Umbilical cord (tissue), 2 donors: Measurements from ENCODE around the gene CTXN3. TPM values are rescaled to one million over a fixed set of nuclear protein-coding genes. Genes with fewer than 3 reads are reported as not detected.

Source experiments
- DNase-seq: peaks from one replicate; pipeline ENCODE4 v3.0.0-alpha.2; 2015; ENCODE audit warnings: low spot score
- total RNA-seq: library from RNA; depleted of rRNA; stranded (reverse); fragments of >200 nt; gene quantifications from one replicate; pipeline ENCODE4 v1.2.3, GENCODE V29; 2014; ENCODE audit warnings: low replicate concordance; ENCODE audit not compliant: insufficient read depth

CTXN3 gene
- total RNA-seq, 1 donor from 2014 or later = 2.6 TPM

DNA sequence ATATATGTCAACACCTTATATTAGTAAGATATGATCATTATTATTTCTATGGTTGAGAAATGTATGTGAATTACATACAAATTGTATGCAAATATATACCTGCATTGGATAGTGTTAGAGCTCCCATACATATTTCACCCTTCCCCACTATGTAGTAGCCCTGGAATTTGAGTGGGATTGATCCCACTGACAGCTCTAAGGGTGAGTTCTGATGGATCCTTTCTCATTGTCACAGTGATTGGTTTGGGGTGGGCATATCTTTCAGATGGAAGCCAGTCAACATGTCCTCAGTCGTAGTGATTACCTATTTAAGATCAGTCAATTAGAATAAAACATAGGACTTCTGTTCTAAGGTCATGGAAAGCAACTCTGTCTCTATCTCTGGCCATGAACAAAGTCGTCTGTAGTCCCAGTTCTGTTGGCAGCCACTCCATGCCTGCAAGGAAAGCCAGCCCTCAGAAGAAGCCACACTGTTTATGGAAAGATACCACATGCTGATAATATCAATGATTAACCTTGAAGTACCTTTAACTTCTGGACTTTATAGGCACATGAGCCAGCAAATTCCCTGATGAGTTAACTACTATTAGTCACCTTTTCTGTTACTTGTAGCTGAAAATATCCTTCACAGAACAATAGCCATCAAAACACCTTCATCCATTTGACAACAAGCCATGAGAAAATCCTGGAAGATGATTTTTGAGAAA is 49.2 kb downstream of the CTXN3 start:
- DNase-seq = no peak

GRCh38 chr5:127699416-127699815 is 50.5 kb downstream of the CTXN3 start:
- DNase-seq = no peak

DNA sequence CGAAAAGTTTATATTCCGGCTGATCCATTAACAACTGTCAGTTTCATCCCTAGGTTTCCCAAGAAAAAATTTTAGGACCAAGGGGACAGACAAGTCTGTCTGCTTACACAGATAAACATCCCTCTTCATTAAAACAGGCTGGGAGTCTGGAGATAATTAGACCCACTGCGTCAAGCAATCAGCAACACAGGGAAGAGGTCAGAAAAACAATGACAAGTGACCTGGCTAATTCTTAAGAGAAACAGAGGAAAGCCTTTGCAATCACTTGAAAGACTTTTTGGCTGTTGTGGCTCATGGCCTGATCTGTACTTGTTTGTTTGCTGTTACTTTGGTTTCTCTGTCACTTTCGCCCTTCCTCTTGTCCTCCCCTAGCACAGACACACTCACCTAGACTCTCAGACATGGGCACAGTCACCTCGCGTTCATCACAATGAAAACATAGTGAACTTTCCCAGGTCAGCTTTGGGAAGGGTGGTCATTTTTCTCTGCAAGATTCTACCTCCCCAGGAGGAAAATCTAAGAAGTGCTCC is 51.4 kb downstream of the CTXN3 start:
- DNase-seq = no peak

GRCh38 chr5:127702434-127702833 is 53.6 kb downstream of the CTXN3 start:
- no peak for DNase-seq

DNA sequence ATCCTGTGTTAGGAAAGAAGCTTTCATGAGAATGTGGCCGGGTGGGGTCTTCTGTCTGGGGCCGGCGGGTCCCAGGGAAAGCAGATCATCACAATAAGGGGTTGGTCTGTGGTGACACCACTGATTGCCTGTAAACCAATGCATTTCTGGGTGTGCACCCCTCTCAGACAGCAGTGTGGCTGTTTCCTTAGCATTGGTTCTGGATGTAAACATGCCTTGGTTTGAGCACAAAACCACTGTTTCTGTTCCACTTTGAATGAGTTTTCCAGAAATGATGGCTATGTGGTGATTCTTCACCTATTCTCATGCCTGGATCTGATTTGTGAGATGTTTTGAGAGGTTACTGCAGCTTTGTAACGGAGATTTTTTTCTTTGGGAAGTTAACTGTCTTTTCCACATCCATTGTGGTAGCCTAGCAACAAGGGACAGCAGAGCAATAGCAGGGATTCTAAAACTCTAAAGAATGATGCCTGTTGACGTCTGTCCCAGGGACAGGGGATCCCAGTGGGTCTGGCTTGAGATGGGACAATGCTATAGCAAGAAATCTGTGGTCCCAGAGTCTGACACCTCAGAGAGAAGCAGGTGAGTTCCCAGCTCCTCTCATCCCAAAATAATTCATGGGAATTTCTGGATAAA is 54.2 kb downstream of the CTXN3 start, which contains the start of gene CCDC192:
Gene CCDC192 (plus strand): TSS at position 466 of the 636 bp plus-strand sequence. CDS start 55 bp downstream, at position 521.
- DNase-seq = no peak

DNA sequence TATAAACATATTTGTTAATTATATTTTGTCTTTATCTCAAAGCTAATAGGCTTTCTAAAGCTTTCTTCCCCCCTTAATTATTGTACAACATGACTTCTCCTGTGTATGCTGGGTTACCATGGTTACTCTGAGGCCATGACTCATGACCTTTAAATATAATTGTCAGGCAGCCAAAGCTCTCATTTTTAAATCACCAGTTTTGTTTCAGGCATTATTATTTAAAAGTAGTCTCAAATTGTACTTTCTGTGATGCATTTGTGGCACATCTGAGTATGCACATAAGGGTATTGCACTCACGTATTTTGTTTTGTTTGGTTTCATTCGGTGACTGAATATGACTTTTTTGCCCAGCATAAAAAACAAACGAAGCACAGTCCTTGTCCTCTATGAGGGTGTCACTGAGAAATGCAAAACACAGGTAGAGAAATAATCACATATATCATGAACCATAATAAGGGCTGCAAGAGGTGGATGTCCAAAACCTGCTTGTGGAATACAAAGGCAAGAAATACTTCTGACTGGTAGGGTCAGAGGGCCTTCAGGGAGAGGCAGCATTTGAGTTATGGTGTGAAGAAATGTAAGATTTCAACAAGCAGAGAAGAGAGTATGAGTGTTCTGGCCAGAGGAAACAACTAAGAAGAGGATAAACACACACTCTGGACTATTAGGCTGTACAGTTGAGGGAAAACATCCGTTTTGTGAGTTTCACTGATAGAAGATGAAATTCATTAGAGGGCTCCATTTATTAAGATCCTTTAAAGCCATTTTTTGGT is 56.4 kb downstream of the CTXN3 start:
- DNase-seq = peak; percentile 76

DNA sequence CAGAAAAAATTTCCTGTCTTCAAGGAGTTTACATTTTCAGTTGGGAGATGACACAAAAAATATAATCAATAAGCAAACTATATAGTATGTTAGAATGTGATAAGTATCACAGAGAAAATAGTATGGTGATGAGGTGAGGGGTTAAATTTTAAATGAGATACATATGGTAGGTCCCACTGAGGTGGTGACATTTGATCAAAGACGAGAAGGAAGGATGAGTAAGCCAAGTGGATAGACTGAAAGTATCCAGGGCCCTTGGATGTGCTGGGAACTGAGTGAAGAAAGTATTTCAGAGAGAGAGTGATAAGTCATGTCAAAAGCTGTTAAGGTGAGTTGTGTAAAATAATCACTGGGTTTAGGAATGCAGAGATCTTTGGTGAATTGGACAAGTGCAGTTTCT is 57.8 kb downstream of the CTXN3 start:
- no peak for DNase-seq

DNA sequence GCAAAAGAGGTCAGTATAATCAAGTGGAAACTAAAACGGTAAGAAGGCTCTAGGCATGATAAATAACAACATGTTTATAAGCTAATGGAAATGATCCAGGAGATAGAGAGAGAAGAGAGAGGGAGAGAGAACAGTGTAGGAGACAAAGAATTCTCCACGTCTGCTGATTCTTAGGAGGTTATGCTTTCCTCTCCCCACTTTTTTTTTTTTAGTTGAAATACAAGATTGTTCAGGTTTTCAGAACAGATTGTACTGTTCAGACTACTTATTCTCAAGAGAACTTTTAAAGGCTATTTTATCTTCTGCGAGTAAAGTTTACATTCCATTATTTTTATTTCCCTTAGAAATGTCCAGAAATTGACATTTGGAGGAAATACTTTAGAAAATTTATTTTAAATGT is 58.3 kb downstream of the CTXN3 start:
- DNase-seq = no peak

Other genes with a start within 250 kb of the CTXN3 start
- gene PRRC1, start 131.4 kb upstream of the CTXN3 start, total RNA-seq = 46.5 TPM
- not detected for gene CCDC192, start 54.3 kb downstream of the CTXN3 start, total RNA-seq